ENCODE measurements around the gene UBE2D2. TPM values are rescaled to one million over a fixed set of nuclear protein-coding genes. Genes with fewer than 3 reads are reported as not detected.
A peak's percentile ranks its signal among the peaks of the same experiment; 100 is the strongest.
"Not testable (repeated sequence)": the region's sequence is repeated elsewhere in the genome, so short reads cannot be mapped to it uniquely, and the experiment has no call there.

UBE2D2 gene
- total RNA-seq, 1 donor from 2014 or later, result 110 TPM

- H3K27me3 ChIP-seq (ENCODE audit: low read depth), result no peaks in the 10 kb centered on the region
- H3K4me3 ChIP-seq, result no peak overlapping the region
- DNase-seq, result no peak
- no peak for TF ChIP-seq CTCF (IDR thresholded peaks at IDR 0.05; ENCODE audit: borderline replicate concordance)
- peaks cover 50% of the 10 kb centered on the region for H3K4me1 ChIP-seq
- H3K9me3 ChIP-seq (replicated peaks), result peaks cover 5% of the 10 kb centered on the region
- intact Hi-C loops (cut with micrococcal nuclease), result no loop called here
- H3K27ac ChIP-seq (replicated peaks), result peak overlapping the region; percentile 5
- no peaks in the 10 kb centered on the region for H3K36me3 ChIP-seq
Measured at GRCh38 chr5:139593716-139594319, 32.7 kb downstream of the UBE2D2 start.

- Histone ChIP-seq H3K27ac (replicated peaks) (peak overlapping the region; percentile 30), H3K36me3 (peaks cover 20% of the 10 kb centered on the region), H3K4me1 (peaks cover 55% of the 10 kb centered on the region), H3K9me3 (replicated peaks) (peaks cover 5% of the 10 kb centered on the region), H3K27me3 (ENCODE audit: low read depth) (no peaks in the 10 kb centered on the region), H3K4me3 (no peak overlapping the region)
- intact Hi-C loops (cut with micrococcal nuclease), result no loop called here
- no peak for DNase-seq
- TF ChIP-seq CTCF (IDR thresholded peaks at IDR 0.05; ENCODE audit: borderline replicate concordance), result no peak
Measured at GRCh38 chr5:139597134-139597533, 36.0 kb downstream of the UBE2D2 start.

GRCh38 chr5:139598601-139598965, 37.4 kb downstream of the UBE2D2 start:
- intact Hi-C loops (cut with micrococcal nuclease); DNase-seq; H3K9me3 ChIP-seq (replicated peaks); H3K27me3 ChIP-seq (ENCODE audit: low read depth); H3K27ac ChIP-seq (replicated peaks); H3K4me3 ChIP-seq: not testable (repeated sequence)
- Histone ChIP-seq H3K36me3 (peaks cover 34% of the 10 kb centered on the region), H3K4me1 (peaks cover 46% of the 10 kb centered on the region)

DNA sequence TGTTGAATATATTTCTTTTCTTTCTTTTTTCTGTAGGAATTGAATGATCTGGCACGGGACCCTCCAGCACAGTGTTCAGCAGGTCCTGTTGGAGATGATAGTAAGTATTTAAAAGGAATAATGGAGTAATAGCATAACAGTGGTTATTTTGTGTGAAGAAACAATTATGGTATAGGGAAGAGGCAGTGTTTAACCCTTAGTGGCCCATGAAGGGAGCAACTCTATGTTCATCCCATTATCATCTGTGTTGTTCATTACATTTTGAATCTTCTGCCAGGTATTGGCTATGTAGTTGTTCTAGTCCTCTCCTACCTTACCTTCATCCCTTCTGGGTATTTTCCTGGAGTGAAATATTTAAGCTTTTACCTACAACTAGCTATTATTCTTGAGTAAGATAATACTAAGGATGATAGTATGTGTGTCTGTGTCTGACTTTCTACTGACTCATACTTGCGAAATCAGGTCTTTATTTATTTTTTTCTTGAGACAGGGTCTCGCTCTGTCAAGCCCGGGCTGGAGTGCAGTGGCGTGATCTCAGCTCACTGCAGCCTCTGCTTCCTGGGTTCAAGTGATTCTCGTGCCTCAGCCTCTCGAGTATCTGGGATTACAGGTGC, 39.3 kb downstream of the UBE2D2 start:
- intact Hi-C loops (cut with micrococcal nuclease), result no loop called here
- no peak overlapping the region for H3K27ac ChIP-seq (replicated peaks)
- peaks cover 40% of the 10 kb centered on the region for H3K36me3 ChIP-seq

DNA sequence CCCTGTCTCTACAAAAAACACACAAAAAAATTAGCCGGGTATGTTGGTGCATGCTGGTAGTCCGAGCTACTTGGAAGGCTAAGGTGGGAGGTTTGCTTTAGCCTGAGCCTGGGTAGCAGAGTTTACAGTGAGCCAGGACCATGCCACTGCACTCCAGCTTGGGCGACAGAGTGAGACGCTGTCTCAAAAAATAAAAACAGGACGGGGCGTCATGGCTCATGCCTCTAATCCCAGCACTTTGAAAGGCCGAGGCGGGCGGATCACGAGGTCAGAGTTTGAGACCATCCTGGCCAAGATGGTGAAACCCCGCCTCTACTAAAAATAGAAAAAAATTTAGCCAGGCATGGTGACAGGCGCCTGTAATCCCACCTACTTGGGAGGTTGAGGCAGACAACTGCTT, 40.3 kb downstream of the UBE2D2 start:
- H3K36me3 ChIP-seq, result peaks cover 46% of the 10 kb centered on the region
- no peak overlapping the region for H3K4me3 ChIP-seq
- peak; percentile 19 for DNase-seq
- H3K9me3 ChIP-seq (replicated peaks), result peaks cover 5% of the 10 kb centered on the region
- H3K4me1 ChIP-seq, result peaks cover 29% of the 10 kb centered on the region
- intact Hi-C loops (cut with micrococcal nuclease), result no loop called here
- H3K27me3 ChIP-seq (ENCODE audit: low read depth), result no peaks in the 10 kb centered on the region
- H3K27ac ChIP-seq (replicated peaks), result peak overlapping the region; percentile 37
- no peak for TF ChIP-seq CTCF (IDR thresholded peaks at IDR 0.05; ENCODE audit: borderline replicate concordance)

More for the DNA sequence above, 39.3 kb downstream of the UBE2D2 start:
- TF ChIP-seq CTCF (IDR thresholded peaks at IDR 0.05; ENCODE audit: borderline replicate concordance), result no peak
- DNase-seq, result no peak
- peaks cover 5% of the 10 kb centered on the region for H3K9me3 ChIP-seq (replicated peaks)
- H3K4me3 ChIP-seq, result no peak overlapping the region
- peaks cover 29% of the 10 kb centered on the region for H3K4me1 ChIP-seq
- no peaks in the 10 kb centered on the region for H3K27me3 ChIP-seq (ENCODE audit: low read depth)

DNA sequence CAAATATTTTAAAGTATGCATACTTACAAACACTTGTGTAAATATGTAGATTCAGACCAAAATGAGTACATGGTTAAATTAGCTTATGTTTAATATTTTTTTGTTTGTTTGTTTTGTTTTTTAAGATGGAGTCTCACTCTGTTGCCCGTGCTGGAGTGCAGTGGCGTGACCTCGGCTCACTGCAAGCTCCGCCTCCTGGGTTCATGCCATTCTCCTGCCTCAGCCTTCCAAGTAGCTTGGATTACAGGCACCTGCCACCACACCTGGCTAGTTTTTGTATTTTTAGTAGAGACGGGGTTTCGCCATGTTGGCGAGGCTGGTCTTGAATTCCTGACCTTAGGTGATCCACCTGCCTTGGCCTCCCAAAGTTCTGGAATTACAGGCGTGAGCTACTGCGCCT, 40.8 kb downstream of the UBE2D2 start:
- H3K4me3 ChIP-seq; DNase-seq; intact Hi-C loops (cut with micrococcal nuclease); H3K27me3 ChIP-seq (ENCODE audit: low read depth); H3K9me3 ChIP-seq (replicated peaks): not testable (repeated sequence)
- Histone ChIP-seq H3K36me3 (peaks cover 46% of the 10 kb centered on the region), H3K27ac (replicated peaks) (peak overlapping the region; percentile 37), H3K4me1 (peaks cover 23% of the 10 kb centered on the region)

Measured in left ventricle myocardium inferior (tissue), 1 donor.